ENCODE data around the gene CXorf58. TPM values are rescaled to one million over a fixed set of nuclear protein-coding genes. Genes with fewer than 3 reads are reported as not detected.

CXorf58 gene
- total and polyA plus RNA-seq, 2 of the 8 experiments (the other 6 are each of a cell fraction or from before 2014, with no cell fraction given) = 0.05 TPM; not detected in 1

GRCh38 chrX:23952391-23952790 is 44.6 kb downstream of the CXorf58 start:
- Histone ChIP-seq H2BK12ac (ENCODE audit: low read depth, low read length) (no peak overlapping the region), H3K23me2 (ENCODE audit: low read depth, low read length) (no peaks in the 10 kb centered on the region), H3K79me1 (ENCODE audit: low read depth, low read length) (no peaks in the 10 kb centered on the region), H2BK20ac (ENCODE audit: low read length) (no peak overlapping the region), H2AK5ac (ENCODE audit: low read depth, low read length) (no peak overlapping the region), H3K56ac (replicated peaks; ENCODE audit: insufficient read length, low read depth, low read length) (no peak overlapping the region), H3K4me2 (ENCODE audit: insufficient read depth in 1 of 2, low read depth in 2 of 2, low read length in 2 of 2) (no peak overlapping the region), H4K20me1 (replicated peaks in 1 of 2; ENCODE audit: control insufficient read depth in 1 of 2, insufficient read depth in 2 of 2, low read length in 2 of 2) (no peaks in the 10 kb centered on the region), H4K5ac (ENCODE audit: insufficient read length, low read depth, low read length) (no peak overlapping the region), H3K18ac (ENCODE audit: extremely low read depth, low read length) (no peak overlapping the region), H2BK15ac (ENCODE audit: low read length) (no peak overlapping the region), H3K9me3 (ENCODE audit: insufficient read depth in 2 of 2, low read depth in 1 of 2, low read length in 1 of 2) (no peaks in the 10 kb centered on the region), H3K23ac (ENCODE audit: insufficient read length) (no peak overlapping the region), H3K14ac (ENCODE audit: insufficient read length) (no peak overlapping the region), H4K8ac (ENCODE audit: extremely low read depth, insufficient read depth, low read length) (no peak overlapping the region), H3K4me1 (replicated peaks in 1 of 4; ENCODE audit: control insufficient read depth in 3 of 4, insufficient read depth in 4 of 4, low read length in 3 of 4) (peaks cover 0 to 5% (median 0%) of the 10 kb centered on the region in 4 experiments; a peak in 1 of 7 replicates), H4K91ac (replicated peaks; ENCODE audit: insufficient read length, low read length) (no peak overlapping the region), H3K79me2 (ENCODE audit: control insufficient read depth in 1 of 2, insufficient read depth in 2 of 2, low read length in 2 of 2) (no peaks in the 10 kb centered on the region), H3K27me3 (replicated peaks in 1 of 4; ENCODE audit: control insufficient read depth in 3 of 4, extremely low read depth in 1 of 4, insufficient read depth in 3 of 4, low read length in 3 of 4) (no peaks in the 10 kb centered on the region), H3K9ac (replicated peaks in 1 of 4; ENCODE audit: extremely low read depth in 1 of 4, low read depth in 3 of 4, low read length in 3 of 4) (no peak overlapping the region), H2AFZ (ENCODE audit: low read length) (no peak overlapping the region), H3K4me3 (ENCODE audit: extremely low read depth in 1 of 4, insufficient read depth in 2 of 4, low read depth in 3 of 4, low read length in 4 of 4) (no peak overlapping the region), H3K27ac (ENCODE audit: low read depth, low read length) (no peak overlapping the region), H2BK120ac (replicated peaks; ENCODE audit: low read depth, low read length) (no peak overlapping the region), H3K4ac (replicated peaks; ENCODE audit: insufficient read length, low read depth, low read length) (no peak overlapping the region), H3K36me3 (ENCODE audit: control insufficient read depth in 2 of 4, insufficient read depth in 4 of 4, low read length in 3 of 4) (no peaks in the 10 kb centered on the region), H2BK5ac (ENCODE audit: low read depth, low read length) (no peak overlapping the region)
- ChIA-PET CTCF (ENCODE audit: partially characterized antibody) (no interaction called here), POLR2A (ENCODE audit: partially characterized antibody) (interaction anchor here (0.7 to 1.1 kb wide), 2 partner anchors 102 to 169 kb away, joined by 3 read pairs; partner anchors contain the start of genes EIF2S3 and SAT1)
- no peak for FAIRE-seq
- TF ChIP-seq BRCA1 (IDR thresholded peaks at IDR 0.05; ENCODE audit: low read depth, low read length) (no peak), CBX5 (IDR thresholded peaks at IDR 0.05; ENCODE audit: low read depth, low read length) (no peak), KDM5A (IDR thresholded peaks at IDR 0.05; ENCODE audit: low read length) (no peak), KDM4A (IDR thresholded peaks at IDR 0.05; ENCODE audit: low read depth, low read length, severe bottlenecking) (no peak), EZH2 (IDR thresholded peaks at IDR 0.05; ENCODE audit: low read depth, low read length, severe bottlenecking) (no peak), SUZ12 (IDR thresholded peaks at IDR 0.05; ENCODE audit: low read length) (no peak), CEBPB (IDR thresholded peaks at IDR 0.05; ENCODE audit: low read depth, low read length) (no peak), TAF7 (optimal IDR thresholded peaks at IDR 0.05; ENCODE audit: borderline replicate concordance, low read depth, low read length) (no peak), CHD1 (IDR thresholded peaks at IDR 0.05; ENCODE audit: low read depth, low read length) (no peak), PHF8 (conservative IDR thresholded peaks at IDR 0.05; ENCODE audit: low read depth, low read length) (no peak)
- WGBS, 2 experiments (ENCODE audit: extremely low coverage in 1 of 2, insufficient coverage in 1 of 2, insufficient read length in 1 of 2, insufficient replicate concordance in 2 of 2, low coverage in 1 of 2, low lambda C conversion rate in 2 of 2, missing lambda C conversion rate in 1 of 2) = 22% methylated on average over 3 of the region's 3 CpGs; no CpG with 5 or more reads in 1 of the 2 experiments
- DNase-seq (ENCODE audit: low read depth in 1 of 2, low spot score in 2 of 2) = no peak
